Breast epithelium (tissue), 4 donors: Measurements from ENCODE around the gene CDK3. TPM values are rescaled to one million over a fixed set of nuclear protein-coding genes. Genes with fewer than 3 reads are reported as not detected.
A peak's percentile ranks its signal among the peaks of the same experiment; 100 is the strongest.

ENCODE experiments used
- DNase-seq, 2 donors: peaks; one replicate each; pipeline ENCODE4 v3.0.0-alpha.2; 2019; ENCODE audit warnings: low spot score in 2 of 2
- H3K27ac ChIP-seq, 2 donors: fragments of 200-600 bp; sonication (generic) in 1 of 2; one replicate each; pipeline ENCODE4 v1.5.1; 2016 to 2019; ENCODE audit warnings: mild to moderate bottlenecking in 1 of 2
- H3K27me3 ChIP-seq, 2 donors: fragments of 200-600 bp; sonication (generic) in 1 of 2; one replicate each; pipeline versions ENCODE4 v1.5.1 to v1.6.0; 2017 to 2019; ENCODE audit warnings: control low read depth in 1 of 2, mild to moderate bottlenecking in 1 of 2
- H3K36me3 ChIP-seq: fragments of 200-600 bp; one replicate; pipeline ENCODE4 v1.5.1; 2019
- H3K4me1 ChIP-seq, 2 donors: fragments of 200-600 bp; sonication (generic); one replicate each; pipeline ENCODE4 v1.5.1; 2016 to 2019; ENCODE audit warnings: control low read depth in 1 of 2
- H3K4me3 ChIP-seq, 3 donors: fragments of 200-600 bp; sonication (generic); 1 replicate in 2 of 3; 2 replicates in 1 of 3; pipeline ENCODE4 v1.5.1; 2016 to 2019; ENCODE audit warnings: mild to moderate bottlenecking in 3 of 3, moderate library complexity in 2 of 3
- H3K9me3 ChIP-seq, 2 donors: fragments of 200-600 bp; sonication (generic) in 1 of 2; one replicate each; pipeline ENCODE4 v1.5.1; 2016 to 2019; ENCODE audit warnings: control low read depth in 1 of 2
- POLR2A ChIP-seq: fragments of 450-650 bp; IDR thresholded peaks from one replicate; pipeline ENCODE4 v1.6.1; 2016; ENCODE audit warnings: antibody characterized with exemption, mild to moderate bottlenecking, moderate library complexity
- POLR2AphosphoS5 ChIP-seq, 3 donors: sonication (generic); formaldehyde crosslinking; IDR thresholded peaks; one replicate each; pipeline ENCODE4 v1.6.1; 2017; ENCODE audit warnings: antibody characterized with exemption in 3 of 3
- intact Hi-C: fragments of 100-400 bp; cut with DNase I; formaldehyde crosslinking; loops from one replicate; pipeline ENCODE4 v1.15.1; 2023; ENCODE audit warnings: low total_unique reads
- total RNA-seq, 3 donors: library from RNA; depleted of rRNA; stranded (reverse); fragments of >200 nt; gene quantifications; one replicate each; pipeline ENCODE4 v1.1.0, GENCODE V29; 2016
- TF ChIP-seq, protein P1 (sequence below), 3 donors: fragments of 450-650 bp; IDR thresholded peaks; one replicate each; pipeline ENCODE4 v1.5.1; 2016 to 2017; ENCODE audit warnings: antibody characterized with exemption in 3 of 3, mild to moderate bottlenecking in 3 of 3, moderate library complexity in 3 of 3

Gene CDK3
- total RNA-seq, 3 donors from 2014 or later: 6.6 to 13.0 (median 9.5) TPM

DNA sequence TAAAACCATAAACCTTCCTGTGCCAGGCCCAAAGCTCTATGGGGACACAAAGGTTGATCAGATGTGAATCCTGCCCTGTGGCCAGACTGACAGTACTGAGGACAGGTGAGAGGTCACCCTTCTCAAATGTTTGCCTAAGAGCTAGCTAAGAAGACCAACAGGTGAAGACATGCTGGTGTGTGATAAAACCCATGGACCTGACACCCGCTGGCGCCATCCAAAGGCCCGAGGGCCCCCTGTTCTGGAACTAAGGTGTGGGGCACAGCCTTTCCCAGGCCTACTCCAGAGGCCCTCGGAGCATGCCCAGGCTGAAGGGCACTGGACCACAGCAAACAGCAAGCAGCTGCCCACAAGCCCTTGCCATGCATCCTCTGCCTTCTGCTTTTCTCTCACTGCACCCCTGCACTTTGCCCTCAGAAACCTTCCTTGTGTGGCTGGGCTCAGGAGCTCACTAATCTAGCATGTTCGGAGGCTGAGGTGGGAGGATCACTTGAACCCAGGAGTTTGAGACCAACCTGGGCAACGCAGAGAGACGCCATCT lies 5.2 kb upstream of the CDK3 start:
- no peak overlapping the region for H3K4me3 ChIP-seq
- intact Hi-C loops: no loop called here
- peaks cover 0 to 3% of the 10 kb centered on the region in 2 donors for H3K4me1 ChIP-seq
- DNase-seq: no peak
- no peaks in the 10 kb centered on the region for H3K27me3 ChIP-seq
- no peaks in the 10 kb centered on the region for H3K9me3 ChIP-seq
- no peak for TF ChIP-seq POLR2A
- TF ChIP-seq, protein P1, sequence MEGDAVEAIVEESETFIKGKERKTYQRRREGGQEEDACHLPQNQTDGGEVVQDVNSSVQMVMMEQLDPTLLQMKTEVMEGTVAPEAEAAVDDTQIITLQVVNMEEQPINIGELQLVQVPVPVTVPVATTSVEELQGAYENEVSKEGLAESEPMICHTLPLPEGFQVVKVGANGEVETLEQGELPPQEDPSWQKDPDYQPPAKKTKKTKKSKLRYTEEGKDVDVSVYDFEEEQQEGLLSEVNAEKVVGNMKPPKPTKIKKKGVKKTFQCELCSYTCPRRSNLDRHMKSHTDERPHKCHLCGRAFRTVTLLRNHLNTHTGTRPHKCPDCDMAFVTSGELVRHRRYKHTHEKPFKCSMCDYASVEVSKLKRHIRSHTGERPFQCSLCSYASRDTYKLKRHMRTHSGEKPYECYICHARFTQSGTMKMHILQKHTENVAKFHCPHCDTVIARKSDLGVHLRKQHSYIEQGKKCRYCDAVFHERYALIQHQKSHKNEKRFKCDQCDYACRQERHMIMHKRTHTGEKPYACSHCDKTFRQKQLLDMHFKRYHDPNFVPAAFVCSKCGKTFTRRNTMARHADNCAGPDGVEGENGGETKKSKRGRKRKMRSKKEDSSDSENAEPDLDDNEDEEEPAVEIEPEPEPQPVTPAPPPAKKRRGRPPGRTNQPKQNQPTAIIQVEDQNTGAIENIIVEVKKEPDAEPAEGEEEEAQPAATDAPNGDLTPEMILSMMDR (IDR thresholded peaks at IDR 0.05): no peak
- TF ChIP-seq POLR2AphosphoS5 (IDR thresholded peaks at IDR 0.05): no peak
- H3K27ac ChIP-seq: no peak overlapping the region
- H3K36me3 ChIP-seq: no peaks in the 10 kb centered on the region

DNA sequence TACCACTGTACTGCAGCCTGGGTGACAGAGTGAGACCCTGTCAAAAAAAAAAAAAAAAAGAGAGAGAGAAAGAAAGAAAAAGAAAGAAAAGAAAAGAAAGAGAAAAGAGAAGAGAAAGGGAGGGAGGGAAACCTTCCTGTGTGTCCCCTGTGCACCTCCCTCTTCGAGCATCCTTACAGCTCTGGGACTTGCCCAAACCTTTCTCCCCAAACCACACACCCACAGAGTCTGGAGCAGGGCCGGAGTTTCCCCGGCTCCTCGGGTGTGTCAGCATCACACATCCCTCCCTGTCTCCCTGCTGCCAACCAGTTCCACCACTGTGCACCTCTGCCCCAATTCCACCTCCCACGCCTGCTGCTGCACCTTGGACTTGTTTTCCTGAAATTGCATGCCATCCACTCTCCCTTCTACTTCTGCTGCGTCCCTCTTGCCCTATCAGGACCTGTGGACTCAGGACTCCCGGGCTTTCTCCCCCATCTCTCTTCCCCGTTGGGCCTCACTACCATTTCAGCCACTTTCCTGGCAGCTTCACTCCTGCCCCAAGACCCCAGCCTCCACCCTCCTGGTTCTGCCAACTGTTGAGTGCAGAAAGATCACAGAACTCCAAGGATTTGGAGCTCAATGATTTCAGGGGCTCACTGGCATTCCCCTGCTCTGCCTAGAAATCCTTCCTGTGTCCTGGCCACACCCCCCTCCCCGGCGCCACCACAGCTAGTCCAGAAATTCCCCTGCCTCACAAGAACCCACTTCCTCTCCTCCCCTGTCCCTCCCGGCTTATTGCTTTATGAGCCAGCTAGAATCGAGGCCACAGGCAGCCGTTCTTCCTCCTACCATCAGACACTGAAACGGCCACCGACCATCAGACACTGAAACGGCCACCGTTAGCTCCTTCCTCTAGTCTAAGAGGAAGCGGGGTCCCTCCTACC lies 3.7 kb upstream of the CDK3 start:
- H3K27me3 ChIP-seq: no peaks in the 10 kb centered on the region
- H3K36me3 ChIP-seq: no peaks in the 10 kb centered on the region
- H3K4me1 ChIP-seq: peaks cover 0 to 3% of the 10 kb centered on the region in 2 donors
- TF ChIP-seq, protein P1 (IDR thresholded peaks at IDR 0.05): no peak
- TF ChIP-seq POLR2A (no peak), POLR2AphosphoS5 (IDR thresholded peaks at IDR 0.05) (peak in 1 of 3 donors; percentile 21)
- H3K9me3 ChIP-seq: no peaks in the 10 kb centered on the region
- DNase-seq: peak in 1 of 2 donors; percentile 78
- intact Hi-C loops: no loop called here
- H3K27ac ChIP-seq: peak overlapping the region; percentile 63 to 81
- peak overlapping the region in 1 of 3 donors; percentile 27 for H3K4me3 ChIP-seq

DNA sequence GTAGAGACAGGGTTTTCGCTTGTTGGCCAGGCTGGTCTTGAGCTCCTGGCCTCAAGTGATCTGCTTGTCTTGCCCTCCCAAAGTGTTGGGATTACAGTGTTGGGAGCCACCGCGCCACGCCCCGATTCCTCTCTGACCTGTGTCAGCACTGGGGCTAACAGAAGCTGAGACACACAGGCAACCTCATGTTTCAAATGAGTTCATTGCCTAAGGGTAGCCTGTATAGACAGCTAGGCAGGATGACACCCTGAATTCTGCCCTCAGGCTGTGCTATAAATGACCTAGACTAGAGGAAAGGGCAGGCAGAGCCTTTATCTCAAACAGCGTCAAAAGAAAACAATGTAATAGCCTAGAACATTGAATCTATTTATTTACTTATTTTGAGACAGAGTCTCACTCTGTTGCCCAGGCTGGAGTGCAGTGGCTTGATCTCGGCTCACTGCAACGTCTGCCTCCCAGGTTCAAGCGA lies 2.3 kb upstream of the CDK3 start:
- Histone ChIP-seq H3K27ac (no peak overlapping the region), H3K9me3 (no peaks in the 10 kb centered on the region), H3K27me3 (no peaks in the 10 kb centered on the region), H3K4me3 (no peak overlapping the region), H3K36me3 (no peaks in the 10 kb centered on the region), H3K4me1 (peaks cover 0 to 3% of the 10 kb centered on the region in 2 donors)
- DNase-seq: no peak
- intact Hi-C loops: loop anchor here (2.0 kb wide), 1 partner anchor 244 kb away; no protein-coding TSS in a partner anchor
- TF ChIP-seq POLR2AphosphoS5 (IDR thresholded peaks at IDR 0.05) (no peak), POLR2A (no peak)
- TF ChIP-seq, protein P1 (IDR thresholded peaks at IDR 0.05): no peak

DNA sequence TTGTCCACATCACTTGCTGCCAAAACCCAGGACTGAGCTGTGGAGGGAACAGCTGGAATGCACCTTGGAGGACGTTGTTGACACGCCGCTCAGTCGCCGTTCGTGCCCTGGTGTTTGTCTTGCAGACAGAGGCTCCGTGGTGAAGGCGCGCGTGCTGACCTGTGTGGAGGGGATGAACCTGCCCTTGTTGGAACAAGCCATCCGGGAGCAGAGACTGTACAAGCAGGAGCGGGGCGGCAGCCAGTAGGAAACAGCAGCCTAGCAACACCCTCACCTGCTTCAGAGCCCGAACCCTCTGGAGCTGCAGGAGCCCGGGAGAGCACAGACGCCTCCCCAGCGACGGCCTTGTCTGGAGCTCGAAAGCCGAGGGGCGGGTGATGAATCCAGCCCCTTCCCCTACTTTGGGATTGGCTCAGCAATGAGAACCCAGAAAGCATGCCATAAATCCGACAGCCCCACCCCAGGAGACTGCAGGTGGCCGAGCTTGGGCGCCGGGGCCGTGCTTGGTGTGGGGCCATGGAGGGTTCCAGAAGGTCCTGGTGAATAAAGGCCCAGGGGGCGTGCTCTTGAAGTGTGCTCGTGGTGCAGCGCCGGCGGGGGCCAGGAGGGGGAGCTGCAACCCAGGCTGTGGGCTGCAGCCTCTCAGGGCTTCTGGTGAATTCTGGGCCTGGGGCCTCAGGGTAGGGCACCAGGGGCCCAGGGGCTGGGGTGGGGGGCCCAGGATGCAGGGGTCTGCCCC lies 470 bp upstream of the CDK3 start:
- H3K9me3 ChIP-seq: no peaks in the 10 kb centered on the region
- no peak for TF ChIP-seq POLR2A
- TF ChIP-seq, protein P1 (IDR thresholded peaks at IDR 0.05): peak in 2 of 3 donors; percentile 31 to 40
- no peak for TF ChIP-seq POLR2AphosphoS5 (IDR thresholded peaks at IDR 0.05)
- intact Hi-C loops: no loop called here
- H3K4me1 ChIP-seq: peaks cover 0 to 3% of the 10 kb centered on the region in 2 donors
- no peaks in the 10 kb centered on the region for H3K27me3 ChIP-seq
- H3K36me3 ChIP-seq: no peaks in the 10 kb centered on the region
- H3K4me3 ChIP-seq: no peak overlapping the region
- H3K27ac ChIP-seq: no peak overlapping the region
- no peak for DNase-seq
